GM11168 (cell line): ENCODE results near the gene ZNF77.
"Not testable (repeated sequence)": the region's sequence is repeated elsewhere in the genome, so short reads cannot be mapped to it uniquely, and the experiment has no call there.

Source experiments
- in situ Hi-C: fragments of 300-500 bp; cut with MboI; formaldehyde crosslinking; loops from one replicate; pipeline ENCODE4 v1.12.0; 2022; ENCODE audit warnings: low sequenced_read_pairs; ENCODE audit not compliant: unreplicated experiment

Gene ZNF77

DNA sequence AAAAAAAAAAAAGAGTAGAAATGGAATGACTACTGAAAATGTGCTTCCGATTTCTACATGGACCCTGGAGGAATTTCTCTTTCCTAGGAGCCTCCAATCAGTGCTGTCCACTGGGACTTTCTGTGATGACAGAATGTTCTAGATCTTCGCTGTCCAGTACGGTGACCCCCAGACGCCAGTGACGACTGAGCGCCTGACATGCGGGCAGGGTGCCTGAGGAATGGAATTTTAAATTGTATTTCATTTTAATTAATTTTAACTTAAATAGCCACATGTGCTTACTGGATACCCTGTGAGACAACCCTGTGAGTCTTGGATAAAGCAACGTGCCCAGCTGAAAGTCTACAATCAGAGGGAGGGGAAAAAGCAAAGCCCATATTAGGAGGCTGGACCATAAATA lies 28.5 kb upstream of the ZNF77 start:
- in situ Hi-C loops = no loop called here

DNA sequence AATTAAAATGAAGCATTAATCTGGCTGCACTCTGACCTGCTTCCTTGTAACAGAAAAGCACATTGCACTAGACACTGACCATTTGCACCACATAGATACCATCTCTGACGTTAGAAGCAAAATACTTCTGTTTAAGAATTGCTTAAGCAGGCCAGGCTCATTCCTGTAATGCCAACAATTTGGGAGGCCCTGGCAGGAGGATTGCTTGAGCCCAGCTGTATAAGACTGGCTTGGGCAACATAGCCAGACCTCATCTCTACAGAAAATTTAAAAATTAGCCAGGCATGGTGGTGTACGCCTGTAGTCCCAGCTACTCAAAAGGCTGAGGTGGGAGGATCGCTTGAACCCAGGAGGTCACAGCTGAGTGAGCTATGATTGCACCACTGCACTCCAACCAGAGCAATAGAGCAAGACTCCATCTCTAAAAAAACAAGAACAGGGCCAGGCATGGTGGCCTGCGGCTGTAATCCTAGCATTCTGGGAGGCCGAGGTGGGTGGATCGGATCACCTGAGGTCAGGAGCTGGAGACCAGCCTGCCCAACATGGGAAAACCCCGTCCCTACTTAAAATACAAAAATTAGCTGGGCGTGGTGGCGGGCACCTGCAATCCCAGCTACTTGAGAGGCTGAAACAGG lies 25.5 kb upstream of the ZNF77 start:
- in situ Hi-C loops = no loop called here

DNA sequence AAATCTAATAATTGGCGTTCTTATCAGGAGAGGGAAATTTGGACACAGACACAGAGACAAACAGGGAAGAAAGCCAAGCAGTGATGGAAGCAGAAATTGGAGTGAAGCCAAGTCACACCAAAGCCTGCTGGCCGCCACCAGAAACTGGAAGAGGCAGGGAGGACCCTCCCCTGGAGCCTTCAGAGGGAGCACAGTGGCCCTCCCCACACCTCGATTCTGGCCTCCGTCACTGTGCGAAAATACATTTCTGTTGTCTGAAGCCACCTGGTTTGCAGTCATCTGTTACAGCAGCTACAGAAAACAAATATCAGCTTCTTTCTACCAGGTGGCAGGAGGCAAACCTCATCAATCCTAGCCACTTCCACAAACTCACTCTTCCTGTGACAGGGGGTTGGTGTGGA lies 24.3 kb upstream of the ZNF77 start:
- in situ Hi-C loops = no loop called here

DNA sequence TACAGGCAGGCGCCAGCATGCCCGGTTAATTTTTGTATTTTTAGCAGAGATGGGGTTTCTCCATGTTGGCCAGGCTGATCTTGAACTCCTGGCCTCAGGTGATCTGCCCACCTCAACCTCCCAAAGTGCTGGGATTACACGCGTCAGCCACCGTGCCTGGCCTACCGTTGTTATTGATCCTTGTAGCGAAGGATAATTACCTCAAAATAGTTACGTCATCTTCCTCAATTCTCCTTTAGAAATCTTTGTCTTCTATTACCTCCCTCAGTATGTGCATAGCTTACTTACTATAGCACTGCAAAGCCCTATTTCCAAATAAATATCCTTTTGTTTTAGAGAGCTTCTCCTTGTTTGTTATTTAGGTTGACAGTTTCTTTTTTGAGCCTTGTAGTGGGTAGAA lies 23.2 kb upstream of the ZNF77 start:
- in situ Hi-C loops = no loop called here

DNA sequence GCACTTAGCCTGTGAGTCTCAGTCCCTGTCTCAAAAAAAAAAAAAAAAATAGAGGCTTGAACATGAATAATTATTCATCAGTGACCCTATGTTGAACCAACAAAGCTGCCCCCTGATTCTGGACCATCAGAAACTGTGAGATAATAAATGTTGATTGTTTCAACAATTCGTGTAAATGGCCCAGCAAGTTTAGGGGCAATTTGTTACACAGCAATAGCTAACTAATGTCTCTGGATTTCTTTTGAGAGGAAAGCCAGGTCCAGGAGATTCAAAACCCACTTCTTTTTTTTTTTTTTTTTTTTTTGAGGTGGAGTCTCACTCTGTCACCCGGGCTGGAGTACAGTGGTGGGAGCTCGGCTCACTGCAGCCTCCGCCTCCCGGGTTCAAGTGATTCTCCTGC lies 20.1 kb upstream of the ZNF77 start:
- in situ Hi-C loops = no loop called here

DNA sequence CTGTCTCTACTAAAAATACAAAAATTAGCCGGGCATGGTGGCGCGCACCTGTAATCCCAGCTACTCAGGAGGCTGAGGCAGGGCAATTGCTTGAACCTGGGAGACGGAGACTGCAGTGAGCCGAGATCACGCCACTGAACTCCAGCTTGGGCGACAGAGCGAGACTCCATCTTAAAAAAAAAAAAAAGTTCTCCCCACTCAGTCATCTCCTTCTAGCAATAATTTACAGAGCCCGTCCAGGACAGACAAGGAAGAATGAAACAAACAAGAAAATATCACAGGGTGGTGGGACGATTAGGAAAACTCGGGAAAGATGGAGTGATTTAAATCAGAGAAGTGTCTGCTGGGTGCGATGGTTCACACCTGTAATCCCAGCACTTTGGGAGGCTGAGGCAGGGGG lies 18.9 kb upstream of the ZNF77 start:
- in situ Hi-C loops = not testable (repeated sequence)

DNA sequence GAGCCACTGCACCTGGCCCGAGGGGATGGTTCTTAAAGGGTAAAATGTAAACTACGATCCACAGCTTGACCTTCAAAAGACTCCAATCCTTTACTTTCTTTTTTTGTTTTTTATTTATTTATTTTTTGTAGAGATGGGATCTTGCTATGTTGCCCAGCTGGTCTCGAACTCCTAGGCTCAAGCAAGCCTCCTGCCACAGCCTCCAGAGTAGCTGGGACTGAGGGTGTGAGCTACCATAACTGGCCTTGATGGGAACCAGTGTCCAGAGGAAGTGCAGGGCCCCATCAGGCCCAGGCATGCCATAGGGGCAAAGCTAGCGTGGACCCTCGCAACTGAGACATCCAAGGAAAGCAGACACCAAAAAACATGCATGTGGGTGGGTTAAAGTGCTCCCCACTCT lies 18.4 kb upstream of the ZNF77 start:
- in situ Hi-C loops = no loop called here

DNA sequence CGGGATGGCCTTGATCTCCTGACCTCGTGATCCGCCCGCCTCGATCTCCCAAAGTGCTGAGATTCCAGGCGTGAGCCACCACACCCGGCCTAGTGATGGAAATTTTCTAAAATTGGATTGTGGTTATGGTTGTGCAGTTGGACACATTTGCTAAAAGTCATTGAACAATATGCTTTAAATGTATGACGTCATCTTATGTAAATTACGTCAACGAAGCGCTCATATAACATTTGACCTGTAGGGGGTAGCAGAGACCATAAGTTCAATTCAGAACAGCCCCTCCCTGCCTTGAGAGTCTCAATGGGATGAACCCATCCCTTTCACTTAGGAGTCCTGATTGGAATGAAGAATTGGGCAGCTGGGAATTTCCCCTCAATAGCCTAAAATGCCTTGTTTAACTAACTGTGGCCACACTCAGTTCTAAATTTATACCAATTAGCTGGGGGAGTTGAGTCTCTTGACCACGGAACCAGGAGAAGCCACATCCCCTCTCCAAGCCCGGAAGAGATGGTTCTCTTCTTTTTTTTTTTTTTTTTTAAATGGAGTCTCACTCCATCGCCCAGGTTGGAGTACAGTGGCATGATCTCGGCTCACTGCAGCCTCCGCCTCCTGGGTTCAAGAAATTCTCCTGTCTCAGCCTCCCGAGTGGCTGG lies 17.4 kb upstream of the ZNF77 start:
- in situ Hi-C loops = no loop called here

DNA sequence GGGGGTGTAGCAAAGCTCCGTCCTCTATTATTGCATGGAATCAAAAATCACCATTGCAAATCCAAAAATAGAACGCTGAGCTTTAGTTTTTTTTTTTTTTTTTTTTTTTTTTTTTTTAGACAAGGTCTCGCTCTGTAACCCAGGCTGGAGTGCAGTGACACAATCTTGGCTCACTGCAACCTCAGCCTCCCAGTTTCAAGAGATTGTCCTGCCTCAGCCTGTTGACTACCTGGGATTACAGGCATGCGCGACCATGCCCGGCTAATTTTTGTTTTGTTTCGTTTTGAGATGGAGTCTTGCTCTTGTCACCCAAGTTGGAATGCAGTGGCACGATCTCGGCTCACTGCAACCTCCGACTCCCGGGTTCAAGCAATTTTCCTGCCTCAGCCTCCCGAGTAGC lies 15.3 kb upstream of the ZNF77 start:
- in situ Hi-C loops = no loop called here

DNA sequence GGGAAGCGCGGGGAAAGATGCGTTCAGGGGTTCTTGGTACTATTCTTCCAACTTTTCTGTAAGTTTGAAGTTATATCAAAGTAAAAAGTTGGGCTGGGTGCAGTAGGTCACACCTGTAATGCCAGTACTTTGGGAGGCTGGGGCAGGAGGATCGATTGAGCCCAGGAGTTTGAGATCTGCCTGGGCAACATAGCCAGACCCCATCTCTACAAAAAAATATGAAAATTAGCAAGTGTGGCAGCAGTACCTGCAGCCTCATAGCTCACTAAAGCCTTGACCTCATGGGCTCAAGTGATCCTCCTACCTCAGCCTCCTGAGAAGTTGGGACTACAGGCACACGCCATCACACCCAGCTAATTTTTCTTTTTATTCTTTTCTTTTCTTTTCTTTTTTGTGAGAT lies 12.4 kb upstream of the ZNF77 start:
- in situ Hi-C loops = loop anchor here (5.0 kb wide), 1 partner anchor 145 kb away; no protein-coding TSS in a partner anchor

DNA sequence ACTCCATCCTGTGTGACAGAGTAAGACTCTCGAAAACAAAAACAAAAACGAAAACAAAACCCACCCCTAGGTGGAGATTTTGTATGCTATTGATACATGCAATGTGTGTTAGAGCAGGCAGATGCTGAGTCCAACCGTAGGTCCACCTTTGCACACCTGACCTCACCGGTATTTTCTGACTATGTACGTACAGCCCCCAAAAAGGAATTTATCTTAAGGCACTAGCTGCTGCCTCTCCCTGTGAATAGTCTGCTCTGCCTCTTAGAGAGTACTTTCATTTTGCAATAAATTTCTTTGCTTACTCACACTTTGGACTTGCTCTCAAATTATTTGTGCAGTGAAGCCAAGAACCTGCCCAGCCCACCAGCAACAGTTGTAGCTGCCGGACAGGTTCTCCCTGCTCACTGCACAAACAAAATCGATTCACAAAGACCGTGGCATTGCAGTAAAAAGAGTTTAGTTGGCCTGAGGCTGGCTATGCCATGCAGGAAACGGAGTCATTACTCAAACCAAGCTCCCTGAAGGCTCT lies 8.2 kb upstream of the ZNF77 start:
- in situ Hi-C loops = no loop called here

DNA sequence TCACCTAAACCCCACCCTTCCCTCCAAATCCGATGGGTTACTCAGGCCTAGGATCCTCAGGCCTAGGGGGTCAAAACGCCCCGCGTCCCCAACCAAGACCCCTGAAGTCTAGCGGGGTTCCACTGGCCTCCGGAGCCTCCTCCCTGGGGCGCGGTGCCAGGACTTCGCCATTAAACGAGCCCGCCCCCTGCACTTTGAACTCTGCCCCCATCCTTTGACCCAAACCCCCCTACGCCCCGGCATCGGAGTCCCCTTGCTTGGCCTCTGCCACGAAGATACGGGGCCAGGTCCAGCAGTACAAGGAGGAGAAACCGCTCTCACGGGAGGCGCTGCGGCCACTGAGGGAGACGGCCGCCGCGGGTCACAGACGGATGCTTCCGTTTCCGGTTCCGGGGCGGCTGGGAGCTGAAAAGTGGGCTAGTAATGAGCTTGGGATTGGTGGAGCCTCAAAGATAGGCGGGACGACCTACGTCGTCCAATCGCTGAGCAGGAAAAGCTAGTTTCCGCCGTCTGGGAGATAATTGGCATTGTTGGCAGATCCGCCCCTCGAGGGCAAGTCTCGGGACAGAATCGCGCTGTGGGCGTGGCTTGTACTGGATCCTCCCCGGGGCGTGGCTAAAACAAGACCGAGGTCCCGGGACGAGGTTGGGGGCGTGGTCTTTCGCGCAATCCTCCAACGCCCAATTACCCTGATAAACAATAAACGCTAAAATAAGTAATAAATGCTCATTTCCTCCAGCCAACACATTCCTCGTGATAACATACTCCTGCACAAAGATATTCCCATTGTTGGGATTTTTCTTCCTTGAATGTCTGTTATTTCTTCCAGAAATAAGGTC lies 5.7 kb upstream of the ZNF77 start:
- in situ Hi-C loops = no loop called here

DNA sequence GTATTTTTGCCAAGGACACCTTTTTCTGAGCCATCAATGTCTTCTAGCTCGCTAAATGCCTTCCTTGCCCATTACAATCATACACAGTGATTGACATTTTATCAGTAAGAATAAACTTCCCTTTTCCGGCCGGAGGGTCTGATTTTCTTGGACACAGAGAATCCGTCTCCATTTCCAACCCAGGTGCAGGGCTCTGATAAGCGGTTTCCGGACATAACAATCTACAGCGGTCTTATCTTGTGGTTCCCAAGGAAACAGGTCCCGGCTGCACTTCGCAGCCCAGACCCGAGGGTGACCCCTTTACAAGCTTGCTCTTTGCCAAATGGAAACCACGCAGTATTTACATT lies 5.1 kb upstream of the ZNF77 start:
- in situ Hi-C loops = no loop called here

DNA sequence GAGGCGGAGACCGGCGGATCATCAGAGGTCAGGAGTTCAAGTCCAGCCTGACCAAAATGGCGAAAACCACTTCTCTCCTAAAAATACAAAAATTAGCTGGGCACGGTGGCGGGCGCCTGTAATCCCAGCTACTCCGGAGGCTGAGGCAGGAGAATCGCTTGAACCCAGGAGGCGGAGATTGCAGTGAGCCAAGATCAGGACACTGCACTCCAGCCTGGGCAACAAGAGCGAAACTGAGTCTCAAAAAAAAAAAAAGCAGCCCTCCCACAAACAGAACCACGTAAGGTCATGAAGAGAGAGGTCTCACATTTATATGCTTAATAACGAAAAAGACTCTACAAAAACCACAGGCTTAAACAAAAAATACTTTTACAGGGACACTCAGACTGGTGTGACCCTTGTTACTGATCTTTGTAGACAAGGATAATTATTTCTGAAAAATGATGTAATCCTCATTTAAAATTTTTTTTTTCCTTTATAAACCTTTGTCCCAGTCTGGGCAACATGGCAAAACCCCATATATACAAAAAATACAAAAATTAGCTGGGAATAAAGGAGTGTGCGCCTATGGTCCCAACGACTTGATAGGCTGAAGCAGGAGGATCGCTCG lies 909 bp upstream of the ZNF77 start:
- in situ Hi-C loops = no loop called here

DNA sequence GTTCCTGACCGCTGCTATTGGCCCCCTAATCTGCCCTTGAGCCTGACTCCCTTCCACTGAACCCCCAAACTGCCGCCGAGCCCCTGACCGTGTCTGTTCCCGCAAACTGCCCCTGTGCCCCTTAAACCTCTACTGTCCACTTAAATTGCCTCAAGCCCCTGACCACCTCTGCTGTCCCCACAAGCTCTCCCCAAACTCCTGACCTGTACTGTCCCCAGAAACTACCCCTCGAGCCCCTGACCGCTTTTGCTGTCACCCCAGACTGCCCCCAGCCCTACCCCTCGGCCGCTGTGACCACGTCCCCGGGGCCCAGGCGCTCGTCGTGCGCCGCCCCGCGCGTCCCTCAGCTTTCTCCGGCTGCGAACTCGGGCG lies 382 bp downstream of the ZNF77 start:
- in situ Hi-C loops = no loop called here

DNA sequence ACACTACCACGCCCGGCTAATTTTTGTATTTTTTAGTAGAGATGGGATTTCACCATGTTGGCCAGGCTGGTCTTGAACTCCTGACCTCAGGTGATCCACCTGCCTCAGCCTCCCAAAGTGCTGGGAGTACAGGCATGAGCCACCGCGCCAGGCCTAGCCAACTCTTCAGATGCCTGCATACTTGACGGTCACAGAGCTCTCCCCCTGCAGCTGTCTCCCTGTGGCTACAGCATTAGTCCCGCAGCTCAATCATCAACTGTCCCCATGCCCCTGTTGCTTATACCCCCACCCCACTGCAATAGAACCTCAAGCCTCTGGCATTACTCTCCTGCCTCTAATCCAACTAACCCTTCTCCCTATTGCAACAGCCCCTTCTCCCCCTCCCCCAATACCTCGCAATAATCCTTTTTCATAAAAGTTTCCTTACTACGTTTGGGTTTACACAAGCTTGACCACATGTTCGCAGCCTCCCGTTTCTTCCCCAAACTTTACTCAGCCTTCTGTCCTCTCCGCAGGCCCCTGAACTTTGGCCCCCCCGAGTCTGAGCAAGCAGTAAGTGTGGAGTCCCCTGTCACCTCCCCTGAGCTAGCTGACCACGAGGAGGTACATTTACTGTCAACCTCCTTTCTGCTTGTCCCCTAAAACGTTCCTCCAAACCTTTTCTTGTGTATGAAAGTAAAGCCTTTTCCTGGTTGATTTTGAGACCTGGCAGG lies 1.7 kb downstream of the ZNF77 start:
- in situ Hi-C loops = no loop called here

DNA sequence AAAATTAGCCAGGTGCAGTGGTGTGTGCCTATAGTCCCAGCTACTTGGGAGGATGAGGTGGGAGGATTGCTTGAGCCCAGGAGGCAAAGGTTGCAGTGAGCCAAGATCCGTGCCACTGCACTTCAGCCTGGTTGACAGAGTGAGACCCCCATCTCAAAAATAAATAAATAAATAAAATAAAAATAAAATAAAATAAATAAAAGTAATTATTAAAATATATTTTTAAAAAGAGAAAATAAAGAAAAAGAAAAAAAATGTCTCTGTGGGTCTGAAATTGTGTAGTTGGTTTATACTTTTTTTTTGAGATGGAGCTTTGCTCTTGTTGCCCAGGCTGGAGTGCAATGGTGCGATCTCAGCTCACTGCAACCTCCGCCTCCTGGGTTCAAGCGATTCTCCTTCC lies 8.9 kb downstream of the ZNF77 start:
- in situ Hi-C loops = not testable (repeated sequence)

DNA sequence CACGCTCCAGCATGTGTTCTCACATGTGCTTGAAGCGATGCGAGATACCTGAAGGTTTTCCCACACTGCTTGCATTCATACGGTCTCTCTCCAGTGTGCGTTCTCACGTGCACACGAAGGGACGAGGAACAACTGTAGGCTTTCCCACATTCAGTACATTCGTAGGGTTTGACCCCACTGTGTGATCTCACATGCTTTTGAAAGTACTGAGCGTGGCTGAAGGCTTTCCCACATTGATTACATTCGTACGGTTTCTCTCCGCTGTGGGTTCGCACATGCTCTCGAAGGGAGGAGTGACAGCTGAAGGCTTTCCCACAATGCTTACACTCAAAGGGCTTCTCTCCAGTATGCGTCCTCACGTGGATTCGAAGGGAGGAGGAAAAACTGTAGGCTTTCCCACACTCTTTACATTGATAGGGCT lies 11.3 kb downstream of the ZNF77 start:
- in situ Hi-C loops = no loop called here

DNA sequence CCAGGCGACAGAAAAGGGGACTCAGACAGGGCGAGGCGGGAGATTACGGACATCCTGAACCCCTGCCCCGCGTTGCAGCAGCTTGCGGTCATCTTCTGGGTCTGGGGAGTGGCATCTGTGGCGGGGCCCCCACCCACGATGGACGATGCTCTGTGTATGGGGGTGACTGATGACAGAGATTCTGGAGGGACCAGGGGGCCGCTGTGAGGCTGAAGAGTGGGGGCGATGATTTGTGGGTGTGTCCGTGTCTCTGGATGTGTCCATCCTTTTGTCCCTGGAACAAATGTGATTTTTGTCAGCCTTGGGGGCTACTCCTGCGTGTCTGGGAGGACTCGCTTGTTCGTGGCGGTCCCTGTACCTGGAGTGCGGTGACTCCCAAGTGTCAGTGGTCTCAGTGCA lies 17.7 kb downstream of the ZNF77 start:
- in situ Hi-C loops = no loop called here

DNA sequence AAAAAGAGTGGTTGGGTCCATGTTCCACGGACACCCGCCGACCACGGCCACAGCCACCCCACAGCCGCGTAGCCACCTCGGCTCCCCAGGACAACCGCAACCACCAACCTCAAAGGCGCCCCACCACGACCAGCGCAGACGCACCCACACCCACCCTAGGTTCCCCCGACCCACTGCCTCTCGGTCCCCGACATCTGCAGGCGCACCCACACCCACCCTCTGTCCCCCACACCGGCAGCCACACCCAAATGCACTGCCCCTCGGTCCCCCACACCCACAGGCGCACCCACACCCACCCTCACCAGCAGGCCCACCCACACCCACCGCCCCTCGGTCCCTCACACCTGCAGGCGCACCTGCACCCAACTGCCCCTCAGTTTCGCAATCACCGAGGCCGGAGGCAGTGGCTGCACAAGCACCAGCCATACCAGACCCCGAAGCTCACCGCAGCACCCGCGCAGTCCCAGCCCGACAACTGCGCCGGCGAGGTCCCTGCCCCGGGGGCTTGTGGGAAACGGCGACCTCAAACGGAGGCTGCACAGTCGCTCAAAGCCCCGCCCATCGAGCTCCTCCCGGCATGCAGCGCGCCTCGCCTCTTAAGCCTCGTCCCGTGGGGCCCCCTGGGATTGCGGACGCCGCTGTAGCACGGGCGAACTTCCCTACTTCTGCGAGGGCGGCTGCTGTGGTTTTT lies 18.3 kb downstream of the ZNF77 start:
- in situ Hi-C loops = no loop called here
